H4 (cell line): Measurements from ENCODE around the gene IREB2. TPM values are rescaled to one million over a fixed set of nuclear protein-coding genes. Genes with fewer than 3 reads are reported as not detected.
A peak's percentile ranks its signal among the peaks of the same experiment; 100 is the strongest.
"Not testable (repeated sequence)": the region's sequence is repeated elsewhere in the genome, so short reads cannot be mapped to it uniquely, and the experiment has no call there.

Experiments used
- DNase-seq: peaks from one replicate; pipeline ENCODE4 v3.0.0-alpha.2; 2015; ENCODE audit warnings: low spot score
- total RNA-seq: library from RNA; depleted of rRNA; stranded (reverse); fragments of >200 nt; shearing (Covaris generic); gene quantifications from 2 replicates; pipeline ENCODE4 v1.2.3, GENCODE V29; 2014

The IREB2 gene
- total RNA-seq, 1 experiment from 2014 or later: 16.6 TPM

GRCh38 chr15:78432664-78433063 is 5.4 kb upstream of the IREB2 start:
- DNase-seq: no peak

- no peak for DNase-seq
These were observed 3.9 kb upstream of the IREB2 start for GRCh38 chr15:78434134-78434533.

GRCh38 chr15:78434711-78435110 is 3.3 kb upstream of the IREB2 start:
- DNase-seq: not testable (repeated sequence)

- DNase-seq: peak; percentile 9
These were observed 782 bp upstream of the IREB2 start for GRCh38 chr15:78437107-78437761.

GRCh38 chr15:78438619-78439285 is 736 bp downstream of the IREB2 start:
- DNase-seq: no peak

GRCh38 chr15:78440375-78441373 is 2.7 kb downstream of the IREB2 start:
- DNase-seq: no peak

- no peak for DNase-seq
These were observed 6.2 kb downstream of the IREB2 start for GRCh38 chr15:78444255-78444654.

- DNase-seq: no peak
These were observed 7.9 kb downstream of the IREB2 start for GRCh38 chr15:78445875-78446274.

GRCh38 chr15:78446551-78446950 is 8.5 kb downstream of the IREB2 start:
- DNase-seq: no peak

- no peak for DNase-seq
These were observed 10.6 kb downstream of the IREB2 start for GRCh38 chr15:78448441-78449219.

- no peak for DNase-seq
These were observed 11.4 kb downstream of the IREB2 start for GRCh38 chr15:78449220-78449999.

GRCh38 chr15:78450285-78450858 is 12.4 kb downstream of the IREB2 start:
- DNase-seq: no peak

- DNase-seq: no peak
These were observed 14.5 kb downstream of the IREB2 start for GRCh38 chr15:78452485-78452884.

GRCh38 chr15:78453447-78453846 is 15.4 kb downstream of the IREB2 start:
- DNase-seq: no peak

GRCh38 chr15:78454992-78455391 is 17.0 kb downstream of the IREB2 start:
- DNase-seq: no peak

GRCh38 chr15:78455749-78456148 is 17.7 kb downstream of the IREB2 start:
- no peak for DNase-seq

- DNase-seq: no peak
These were observed 18.4 kb downstream of the IREB2 start for GRCh38 chr15:78456426-78456825.

- peak; percentile 51 for DNase-seq
These were observed 19.1 kb downstream of the IREB2 start for GRCh38 chr15:78457101-78457500.

GRCh38 chr15:78460737-78461136 is 22.7 kb downstream of the IREB2 start:
- no peak for DNase-seq

- no peak for DNase-seq
These were observed 23.3 kb downstream of the IREB2 start for GRCh38 chr15:78461171-78461888.
